Stimulated activated naive CD4-positive, alpha-beta T cell treated with Interleukin-2 at 50 U/mL for 16 hours (primary cell): Measurements from ENCODE around the gene NAA11.

Experiments used
- DNase-seq: peaks from one replicate; lab custom pipeline; 2025; lab: John Stamatoyannopoulos, UW

The NAA11 gene

GRCh38 chr4:79325864-79326328, at the start of gene NAA11:
NAA11 (minus strand) TSS chr4:79326061; CDS start chr4:79325877, 184 bp downstream.
- DNase-seq = no peak

DNA sequence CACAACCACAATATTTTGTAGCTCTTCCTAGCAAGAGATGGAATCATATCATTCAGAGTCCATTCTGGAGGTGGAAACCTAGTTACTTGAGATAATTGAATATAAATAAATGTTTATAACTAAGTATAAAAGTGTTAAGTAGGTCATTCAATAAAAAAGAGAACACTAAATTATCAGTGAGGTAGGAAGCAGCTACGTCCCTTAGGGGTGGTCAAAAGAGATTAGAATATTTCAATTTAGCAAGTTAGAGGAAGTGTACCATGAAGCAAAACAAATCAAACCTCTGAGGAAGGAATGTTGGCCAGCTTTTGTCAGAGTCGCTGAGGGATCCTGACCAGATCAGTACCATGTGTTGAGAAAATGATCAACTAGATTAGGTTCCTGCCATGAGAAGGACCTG, 44.2 kb upstream of the NAA11 start:
- DNase-seq = no peak

- DNase-seq = no peak
Measured at GRCh38 chr4:79367096-79367495, 41.2 kb upstream of the NAA11 start.

- no peak for DNase-seq
Measured at GRCh38 chr4:79366422-79366821, 40.6 kb upstream of the NAA11 start.

GRCh38 chr4:79364061-79364460, 38.2 kb upstream of the NAA11 start:
- no peak for DNase-seq

- no peak for DNase-seq
Measured at GRCh38 chr4:79362626-79363025, 36.8 kb upstream of the NAA11 start.

DNA sequence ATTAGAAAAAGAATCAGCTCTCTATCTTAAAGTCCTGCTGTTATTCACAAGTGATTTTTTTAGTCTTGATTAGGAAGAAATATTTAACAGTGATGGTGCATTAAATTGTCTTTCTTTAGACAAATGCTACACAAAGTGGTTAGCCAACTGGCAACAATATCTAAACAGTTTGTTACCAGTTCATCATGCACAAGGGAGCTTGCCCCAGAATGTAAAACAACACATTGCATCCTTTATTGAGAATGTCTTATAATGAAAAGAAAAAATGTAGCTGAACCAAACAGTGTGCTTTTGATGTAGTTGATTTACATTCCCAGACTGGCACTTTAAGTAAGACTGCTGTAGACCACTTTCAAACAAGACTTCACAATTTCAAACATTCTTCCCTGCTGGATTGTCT, 34.1 kb upstream of the NAA11 start:
- DNase-seq = no peak

- no peak for DNase-seq
Measured at GRCh38 chr4:79358438-79358837, 32.6 kb upstream of the NAA11 start.

DNA sequence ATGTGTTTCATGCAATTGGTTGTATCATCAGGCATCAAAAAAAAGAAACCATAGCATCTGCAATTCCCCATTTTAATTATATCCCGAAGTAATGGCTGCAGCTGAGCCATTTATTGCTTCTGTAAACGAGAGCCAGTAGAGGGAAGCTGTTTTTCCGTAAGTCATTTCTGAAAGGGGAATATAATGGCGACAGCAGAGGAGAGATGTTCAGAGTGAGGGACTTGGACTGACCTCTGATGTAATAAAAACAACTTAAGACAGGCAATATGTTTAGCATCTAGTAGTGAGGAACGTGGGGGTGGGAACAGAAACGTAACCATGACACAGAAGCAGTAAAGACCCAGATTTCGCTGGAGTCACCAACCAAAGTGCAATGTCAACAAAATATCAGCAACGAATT, 31.5 kb upstream of the NAA11 start:
- no peak for DNase-seq

GRCh38 chr4:79353075-79353474, 27.2 kb upstream of the NAA11 start:
- DNase-seq = no peak

DNA sequence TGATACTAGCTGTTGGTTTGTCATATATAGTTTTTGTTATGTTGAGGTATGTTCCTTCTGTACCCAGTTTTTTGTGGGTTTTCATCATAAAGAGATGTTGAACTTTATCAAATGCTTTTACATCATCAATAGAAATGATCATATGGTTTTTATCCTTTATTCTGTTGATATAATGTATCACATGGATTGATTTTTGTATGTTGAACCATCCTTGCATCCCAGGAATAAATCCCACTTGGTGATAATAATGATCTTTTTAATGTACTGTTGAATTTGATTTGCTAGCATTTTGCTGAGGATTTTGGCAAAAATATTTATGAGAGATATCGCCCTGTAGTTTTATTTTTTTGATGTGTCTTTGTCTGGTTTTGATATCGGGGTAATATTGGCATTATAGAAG, 22.5 kb upstream of the NAA11 start:
- DNase-seq = no peak

DNA sequence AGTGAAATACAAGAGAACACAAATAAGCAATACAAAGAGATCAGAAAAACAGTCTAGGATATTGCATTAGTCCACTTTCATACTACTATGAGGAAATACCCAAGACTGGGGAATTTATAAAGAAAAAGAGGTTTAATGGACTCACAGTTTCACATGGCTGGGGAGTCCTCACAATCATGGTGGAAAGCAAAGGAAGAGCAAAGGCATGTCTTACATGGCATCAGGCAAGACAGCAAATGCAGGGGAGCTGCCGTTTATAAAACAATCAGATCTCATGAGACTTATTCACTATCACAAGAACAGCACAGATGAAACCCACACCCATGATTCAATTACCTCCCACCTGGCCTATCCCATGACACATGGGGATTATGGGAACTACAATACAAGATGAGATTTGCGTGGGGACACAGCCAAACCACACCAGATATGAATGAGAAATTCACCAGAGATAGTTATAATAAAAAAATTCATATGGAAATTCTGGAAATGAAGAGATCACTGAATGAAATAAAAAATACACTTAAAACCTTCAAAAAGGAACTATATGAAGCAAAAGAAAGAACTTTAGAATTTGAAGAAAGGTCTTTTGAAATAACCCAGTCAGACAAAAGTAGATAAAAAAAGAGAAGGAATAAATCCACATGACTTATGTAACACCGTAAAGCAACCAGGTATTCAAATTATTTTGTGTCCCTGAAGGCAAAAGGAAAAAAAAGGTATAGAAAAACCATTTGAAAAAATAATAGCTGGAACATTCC, 16.2 kb upstream of the NAA11 start:
- no peak for DNase-seq

- DNase-seq = no peak
Measured at GRCh38 chr4:79340568-79340967, 14.7 kb upstream of the NAA11 start.

- DNase-seq = no peak
Measured at GRCh38 chr4:79338148-79338547, 12.3 kb upstream of the NAA11 start.

DNA sequence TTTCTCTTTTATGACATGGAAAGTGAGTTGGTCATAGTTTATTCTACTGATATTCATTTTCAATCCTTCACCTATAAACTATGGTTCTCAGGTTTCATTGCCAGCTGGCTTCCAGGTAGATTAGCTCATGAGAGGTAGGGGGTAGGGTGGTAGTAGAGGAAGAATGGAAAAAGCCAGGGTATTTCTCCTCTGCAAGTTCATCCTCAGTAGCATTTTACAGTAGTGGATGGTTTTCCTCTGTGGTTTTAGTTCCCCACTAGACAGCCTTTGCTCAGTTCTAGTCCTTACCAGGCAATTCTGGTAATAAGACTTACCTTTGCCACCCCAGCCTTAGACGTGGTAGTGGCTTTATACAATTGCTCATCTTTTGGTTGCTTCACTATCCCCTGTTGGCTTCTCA, 8.9 kb upstream of the NAA11 start:
- DNase-seq = no peak

DNA sequence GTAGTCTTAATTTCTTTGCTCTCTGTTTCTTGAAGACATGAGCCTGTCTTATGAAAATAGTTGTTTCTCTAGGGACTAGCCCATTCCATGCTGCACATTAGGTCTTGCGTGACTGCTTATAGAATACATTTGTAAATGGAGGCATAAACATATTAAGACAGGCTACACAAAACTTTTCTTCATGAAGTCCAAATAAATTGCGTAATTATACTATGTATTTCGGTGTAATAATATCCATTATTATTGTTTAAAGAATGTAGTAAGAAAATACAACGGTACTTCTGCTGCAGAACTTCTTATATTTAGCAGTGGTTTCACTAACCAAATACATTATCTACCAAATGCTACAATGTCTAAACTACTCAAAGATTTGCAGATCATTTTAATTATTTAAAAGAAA, 8.5 kb upstream of the NAA11 start:
- DNase-seq = no peak

- DNase-seq = no peak
Measured at GRCh38 chr4:79331126-79331876, 5.4 kb upstream of the NAA11 start.

DNA sequence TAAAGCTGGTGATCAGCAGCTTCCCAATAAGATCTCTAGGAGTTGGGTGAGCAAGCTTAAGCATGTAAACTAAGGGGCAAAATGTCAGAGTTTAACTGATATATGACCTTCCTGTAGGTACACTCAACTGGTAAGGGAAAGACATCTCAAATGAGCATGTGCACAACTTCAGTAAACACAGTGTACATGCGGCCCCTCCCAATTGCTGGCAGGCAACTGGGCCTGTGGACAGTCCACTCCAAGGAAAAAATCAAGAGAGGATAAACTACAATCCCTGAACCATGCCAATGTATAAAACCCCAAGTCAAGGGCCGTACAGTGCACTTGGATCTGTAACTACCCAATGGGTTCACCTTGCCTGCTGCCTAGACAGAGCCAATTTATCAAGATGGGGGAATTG, 4.9 kb upstream of the NAA11 start:
- no peak for DNase-seq

GRCh38 chr4:79325436-79325835, 425 bp downstream of the NAA11 start:
- no peak for DNase-seq

DNA sequence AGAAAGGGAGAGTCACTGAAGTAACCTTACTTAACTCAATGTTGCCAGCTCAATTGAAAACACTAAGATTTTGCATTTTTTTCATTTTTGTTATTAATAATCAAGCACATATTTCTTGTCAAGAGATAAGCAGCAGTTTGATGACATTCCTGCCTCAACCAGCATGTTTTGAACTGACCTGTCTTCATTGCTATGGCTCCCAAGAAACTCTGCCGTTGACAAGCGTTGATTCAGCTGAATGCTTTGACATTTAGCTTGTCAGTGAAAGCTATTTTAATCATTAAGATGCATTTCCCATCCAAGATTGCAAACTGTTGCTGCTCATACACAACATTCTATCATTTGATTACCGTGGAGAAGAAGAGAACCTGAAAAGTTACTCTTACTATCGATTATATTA, 5.9 kb downstream of the NAA11 start:
- no peak for DNase-seq

- no peak for DNase-seq
Measured at GRCh38 chr4:79317711-79318110, 8.2 kb downstream of the NAA11 start.

DNA sequence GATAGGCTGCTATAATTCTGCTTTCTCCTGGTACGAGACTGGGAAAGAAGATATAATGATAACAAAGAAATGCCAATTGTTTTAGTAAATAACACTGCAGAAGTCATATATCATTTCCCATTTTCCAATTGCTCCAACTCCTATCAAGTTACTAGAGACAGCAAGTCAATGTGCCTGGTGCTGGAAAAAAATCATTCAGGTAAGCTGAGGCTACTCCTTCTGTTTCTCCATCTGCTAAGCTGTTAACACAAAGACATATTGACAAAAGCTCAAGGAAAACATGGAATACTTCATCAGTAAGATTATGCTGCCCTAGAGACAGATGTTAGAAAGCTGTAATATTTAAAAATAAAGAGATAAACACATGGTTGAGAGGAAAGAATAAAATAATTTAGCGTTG, 10.0 kb downstream of the NAA11 start:
- DNase-seq = no peak

GRCh38 chr4:79311279-79311678, 14.6 kb downstream of the NAA11 start:
- no peak for DNase-seq

DNA sequence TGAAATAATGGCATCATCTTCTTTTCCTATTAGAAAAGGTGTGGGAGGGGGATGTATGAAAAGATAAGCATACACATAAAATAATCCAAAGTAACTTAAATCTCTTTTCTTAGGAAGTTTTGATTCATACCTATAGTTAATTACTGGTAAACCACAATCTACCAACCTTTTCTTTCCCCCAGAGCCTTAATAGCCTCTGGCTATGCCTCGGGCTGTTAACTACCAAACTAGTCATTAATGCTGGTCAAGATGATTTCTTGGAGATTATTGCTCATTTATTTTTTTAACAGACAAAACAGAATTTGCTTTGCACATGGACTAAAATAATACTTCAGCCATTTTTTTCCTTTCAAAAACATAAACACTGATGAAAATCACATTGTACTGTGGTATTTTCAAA, 16.9 kb downstream of the NAA11 start:
- no peak for DNase-seq
